HepG2 (cell line): ENCODE data around the gene PEAK3. TPM values are rescaled to one million over a fixed set of nuclear protein-coding genes. Genes with fewer than 3 reads are reported as not detected.
A peak's percentile ranks its signal among the peaks of the same experiment; 100 is the strongest.

Experiments
- CCDC6 ChIP-seq: sonication (generic); formaldehyde crosslinking; IDR thresholded peaks from 2 replicates; pipeline ENCODE4 v1.8.1; 2022; ENCODE audit warnings: mild to moderate bottlenecking, missing genetic modification reagents, moderate library complexity
- KDM6A ChIP-seq: IDR thresholded peaks from 2 replicates; pipeline ENCODE4 v1.6.1; 2016; ENCODE audit warnings: low read depth
- POGK ChIP-seq: sonication (generic); formaldehyde crosslinking; conservative IDR thresholded peaks from 2 replicates; pipeline ENCODE4 v1.8.0; 2022; ENCODE audit warnings: mild to moderate bottlenecking, moderate library complexity, missing genetic modification reagents
- U2AF1 ChIP-seq: fragments of 200-400 bp; formaldehyde crosslinking; optimal IDR thresholded peaks from 2 replicates; pipeline ENCODE3; 2017; ENCODE audit warnings: mild to moderate bottlenecking, low read depth, low read length
- ZNF282 ChIP-seq: fragments of 450-650 bp; IDR thresholded peaks from 2 replicates; pipeline ENCODE4 v1.6.1; 2018; ENCODE audit not compliant: partially characterized antibody
- ZNF550 ChIP-seq: sonication (generic); formaldehyde crosslinking; IDR thresholded peaks from 2 replicates; pipeline ENCODE4 v1.4.0; 2020; ENCODE audit warnings: mild to moderate bottlenecking, missing genetic modification reagents, borderline replicate concordance
- ZNF609 ChIP-seq: sonication (generic); formaldehyde crosslinking; IDR thresholded peaks from 2 replicates; pipeline ENCODE4 v1.4.0; 2020; ENCODE audit warnings: mild to moderate bottlenecking, missing genetic modification reagents, borderline replicate concordance
- ZNF646 ChIP-seq: sonication (generic); formaldehyde crosslinking; IDR thresholded peaks from 2 replicates; pipeline ENCODE4 v1.9.0; 2021; ENCODE audit warnings: mild to moderate bottlenecking, missing genetic modification reagents
- ZNF687 ChIP-seq: sonication (generic); formaldehyde crosslinking; IDR thresholded peaks from 2 replicates; pipeline ENCODE4 v1.5.1; 2020; ENCODE audit warnings: mild to moderate bottlenecking, missing genetic modification reagents, moderate library complexity
- ZNF724P ChIP-seq: sonication (generic); formaldehyde crosslinking; IDR thresholded peaks from 2 replicates; pipeline ENCODE4 v1.8.0; 2022; ENCODE audit warnings: missing genetic modification reagents, borderline replicate concordance
- polyA plus RNA-seq, 8 experiments: library from polyadenylated mRNA; depleted of rRNA in 3 of 8; stranded (reverse) in 7 of 8; unstranded in 1 of 8; fragments of >200 nt; fragmentation: Illumina TruSeq in 4 of 8; extraction: Trizol in 4 of 8; gene quantifications; 2 replicates each; pipeline versions ENCODE4 v1.2.1 to v1.2.3, GENCODE V29; 2011 to 2016; ENCODE audit warnings: low read depth in 4 of 8, missing spikeins in 1 of 8, mixed read lengths in 1 of 8; ENCODE audit not compliant: insufficient read depth in 1 of 8
- total RNA-seq, 5 experiments: library from RNA; depleted of rRNA; stranded (reverse); fragments of >200 nt; fragmentation: Illumina TruSeq; extraction: Trizol; gene quantifications; 2 replicates each; pipeline ENCODE4 v1.2.3, GENCODE V29; 2016; ENCODE audit warnings: low read depth in 1 of 5

The PEAK3 gene
- total and polyA plus RNA-seq, 2 of the 13 experiments (the other 11 are each of a cell fraction or from before 2014, with no cell fraction given), result not detected

GRCh38 chr19:2237051-2237868, 44.7 kb downstream of the PEAK3 start (continued):
- TF ChIP-seq POGK (CRISPR knock-in tag), result no peak
- no peak for TF ChIP-seq U2AF1
- TF ChIP-seq ZNF550 (CRISPR knock-in tag), result no peak
- peak; percentile 36; the same call in 1 of the 2 replicates for TF ChIP-seq ZNF687
- no peak for TF ChIP-seq ZNF282
- no peak; the same call in 1 of the 2 replicates for TF ChIP-seq ZNF646 (CRISPR knock-in tag)
- TF ChIP-seq ZNF724P (CRISPR knock-in tag), result no peak
- no peak for TF ChIP-seq KDM6A (CRISPR knock-in tag)
- TF ChIP-seq CCDC6 (CRISPR knock-in tag), result no peak; the same call in 1 of the 2 replicates
- no peak for TF ChIP-seq ZNF609
